Astrocyte of the hippocampus (primary cell): ENCODE data around the gene DDIT4.
A peak's percentile ranks its signal among the peaks of the same experiment; 100 is the strongest.
"Not testable (repeated sequence)": the region's sequence is repeated elsewhere in the genome, so short reads cannot be mapped to it uniquely, and the experiment has no call there.

Experiments used
- DNase-seq: peaks from one replicate; pipeline ENCODE4 v3.0.0; 2011; ENCODE audit warnings: low read depth, low spot score

The DDIT4 gene, protein sequence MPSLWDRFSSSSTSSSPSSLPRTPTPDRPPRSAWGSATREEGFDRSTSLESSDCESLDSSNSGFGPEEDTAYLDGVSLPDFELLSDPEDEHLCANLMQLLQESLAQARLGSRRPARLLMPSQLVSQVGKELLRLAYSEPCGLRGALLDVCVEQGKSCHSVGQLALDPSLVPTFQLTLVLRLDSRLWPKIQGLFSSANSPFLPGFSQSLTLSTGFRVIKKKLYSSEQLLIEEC

DNA sequence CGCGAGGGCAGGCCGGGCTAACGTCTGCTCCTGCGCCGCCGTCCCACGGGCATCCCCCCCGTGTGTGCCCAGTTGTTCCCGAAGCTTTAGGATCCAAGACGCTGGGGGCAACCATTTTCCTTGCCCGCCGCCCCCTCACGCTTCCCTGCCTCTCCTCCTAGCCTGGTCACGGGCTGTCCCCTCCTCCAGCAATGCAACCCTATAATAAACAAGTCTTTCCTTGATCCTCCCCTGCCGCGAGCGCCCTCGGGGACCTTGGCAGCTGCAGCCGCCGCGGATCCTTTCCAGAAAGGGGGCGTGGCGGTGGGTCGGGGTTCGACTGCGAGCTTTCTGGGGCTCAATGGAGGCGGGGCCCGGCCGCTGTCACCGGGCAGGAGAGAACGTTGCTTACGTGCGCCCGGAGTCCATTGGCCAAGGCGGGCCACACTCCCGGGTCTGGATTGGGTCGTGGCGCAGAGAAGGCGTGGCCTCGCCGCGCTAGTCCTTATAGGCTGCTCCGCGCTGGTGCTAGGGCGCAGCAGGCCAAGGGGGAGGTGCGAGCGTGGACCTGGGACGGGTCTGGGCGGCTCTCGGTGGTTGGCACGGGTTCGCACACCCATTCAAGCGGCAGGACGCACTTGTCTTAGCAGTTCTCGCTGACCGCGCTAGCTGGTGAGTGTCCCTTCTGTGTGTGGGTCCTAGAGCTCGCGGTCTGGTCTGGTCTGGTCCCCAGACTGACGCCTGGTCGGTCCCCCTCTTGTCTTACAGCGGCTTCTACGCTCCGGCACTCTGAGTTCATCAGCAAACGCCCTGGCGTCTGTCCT is at the start of gene DDIT4:
Gene DDIT4, plus strand, starts transcription at position 515 of the 803 bp plus-strand sequence. CDS start 293 bp downstream, outside the sequence.
- peak; percentile 100 for DNase-seq

DNA sequence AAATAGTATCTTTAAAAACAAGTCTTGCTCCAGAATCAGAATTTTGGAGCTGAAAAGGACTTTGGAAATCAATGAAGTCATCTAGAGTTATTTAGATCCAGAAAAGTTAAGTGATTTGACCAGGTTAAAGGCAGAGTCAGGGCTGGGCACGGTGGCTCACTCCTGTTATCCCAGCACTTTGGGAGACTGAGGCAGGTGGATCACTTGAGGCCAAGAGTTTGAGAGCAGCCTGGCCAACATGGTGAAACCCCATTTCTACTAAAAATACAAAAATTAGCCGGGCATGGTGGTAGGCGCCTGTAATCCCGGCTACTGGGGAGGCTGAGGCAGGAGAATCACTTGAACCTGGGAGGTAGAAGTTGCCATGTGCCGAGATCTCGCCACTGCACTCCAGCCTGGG is 49.5 kb upstream of the DDIT4 start:
- DNase-seq = not testable (repeated sequence)

DNA sequence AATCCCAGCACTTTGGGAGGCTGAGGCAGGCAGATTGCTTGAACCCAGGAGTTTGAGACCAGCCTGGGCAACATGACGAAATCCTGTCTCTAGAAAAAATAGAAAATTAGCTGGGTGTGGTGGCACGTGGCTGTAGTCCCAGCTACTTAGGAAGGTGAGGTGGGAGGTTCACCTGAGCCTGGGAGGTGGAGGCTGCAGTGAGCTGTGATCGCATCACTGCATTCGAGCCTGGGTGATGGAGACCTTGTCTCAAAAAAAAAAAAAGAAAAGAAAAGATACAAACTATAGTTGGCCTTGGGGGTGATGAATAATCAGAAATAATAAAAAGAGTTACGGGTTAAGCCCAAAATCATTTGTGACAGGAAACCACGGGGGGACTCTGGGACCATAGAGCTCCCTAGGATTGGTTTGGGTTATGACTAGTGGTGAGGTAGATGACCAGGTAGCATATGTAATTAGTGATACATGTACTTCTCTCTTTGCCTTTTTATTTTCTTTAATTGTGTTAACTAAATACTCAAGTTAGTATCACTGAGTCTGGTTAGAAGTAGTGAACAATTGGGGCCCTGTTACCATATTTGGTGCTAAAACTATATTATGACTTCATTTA is 47.2 kb upstream of the DDIT4 start:
- no peak for DNase-seq

DNA sequence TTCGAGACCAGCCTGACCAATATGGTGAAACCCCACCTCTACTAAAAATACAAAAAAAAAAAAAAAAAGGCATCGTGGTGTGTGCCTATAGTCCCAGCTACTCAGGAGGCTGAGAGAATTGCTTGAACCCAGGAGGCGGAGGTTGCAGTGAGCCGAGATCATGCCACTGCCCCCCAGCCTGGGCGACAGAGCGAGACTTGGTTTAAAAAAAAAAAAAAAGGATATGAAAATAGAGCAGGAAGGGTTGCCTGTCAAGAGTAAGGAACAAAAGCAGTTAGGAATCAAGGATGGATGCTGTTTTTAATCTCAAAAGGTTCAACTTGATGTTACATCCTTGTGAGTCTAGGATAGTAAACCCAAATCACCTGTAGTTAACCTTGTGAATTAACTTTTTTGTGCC is 45.9 kb upstream of the DDIT4 start:
- no peak for DNase-seq

DNA sequence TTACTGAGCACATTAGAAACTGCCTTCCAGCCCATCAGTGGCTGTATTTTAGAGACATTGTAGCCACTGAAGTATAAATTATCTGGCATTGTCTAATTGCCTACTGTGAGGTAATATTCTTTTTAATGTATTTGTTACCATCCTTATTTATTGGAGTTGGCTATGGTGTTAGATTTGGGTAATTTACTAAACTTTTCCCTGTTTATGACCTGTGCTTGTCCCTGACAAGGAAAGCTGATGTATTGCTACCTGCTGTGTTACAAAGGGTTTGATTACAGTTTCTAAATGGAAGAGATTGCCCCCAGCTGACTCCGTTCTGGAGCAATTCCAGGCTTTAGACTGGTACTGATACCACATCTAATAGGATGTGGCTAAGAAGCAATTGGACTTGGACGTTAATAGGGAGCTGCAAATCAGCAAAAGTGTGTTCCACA is 45.4 kb upstream of the DDIT4 start:
- DNase-seq = no peak

DNA sequence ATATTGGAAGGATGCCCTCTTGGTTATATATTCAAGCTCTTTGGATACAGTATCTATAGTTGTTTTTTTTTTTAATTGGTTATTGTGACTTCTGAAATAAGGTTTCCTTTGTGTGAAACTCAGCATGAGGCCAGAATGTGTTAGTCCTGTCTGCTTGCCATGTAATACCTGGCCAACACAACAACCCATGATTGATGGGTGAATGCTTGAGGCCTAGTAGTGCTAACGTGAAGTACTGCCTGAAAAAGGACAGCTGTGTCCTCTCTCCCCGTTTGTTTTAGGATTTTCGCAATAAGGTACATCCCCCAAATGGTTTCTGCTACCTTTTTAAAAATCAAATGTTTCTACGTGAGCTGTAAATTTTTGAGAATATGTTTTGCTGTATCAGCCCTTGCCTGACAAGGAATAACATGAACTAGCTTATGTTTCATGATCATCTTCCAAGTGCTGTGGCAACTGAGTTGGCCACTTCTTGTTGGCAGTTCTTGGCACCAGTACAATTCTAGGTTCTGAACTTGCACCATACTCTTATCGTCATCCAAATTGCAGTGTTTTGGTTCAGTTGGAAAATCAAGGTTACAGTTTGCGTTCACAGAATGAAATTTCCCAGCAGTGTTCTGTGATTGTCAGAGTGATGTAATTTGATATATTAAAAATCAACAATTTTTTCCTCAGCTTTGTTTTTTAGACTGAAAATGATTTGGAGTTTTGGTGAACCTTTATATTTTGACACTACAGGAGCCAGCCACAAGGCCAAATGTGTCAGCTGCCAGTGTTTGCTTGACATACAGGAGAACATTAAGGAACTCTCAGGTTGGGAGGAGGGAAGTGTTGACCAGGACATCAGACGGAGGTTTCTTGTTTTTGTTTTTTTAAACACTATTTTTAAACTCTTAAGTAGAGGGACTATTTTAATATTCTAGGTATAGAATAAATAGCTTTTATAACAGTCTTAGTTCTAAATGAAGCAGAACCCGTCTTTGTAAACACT is 44.2 kb upstream of the DDIT4 start:
- no peak for DNase-seq

DNA sequence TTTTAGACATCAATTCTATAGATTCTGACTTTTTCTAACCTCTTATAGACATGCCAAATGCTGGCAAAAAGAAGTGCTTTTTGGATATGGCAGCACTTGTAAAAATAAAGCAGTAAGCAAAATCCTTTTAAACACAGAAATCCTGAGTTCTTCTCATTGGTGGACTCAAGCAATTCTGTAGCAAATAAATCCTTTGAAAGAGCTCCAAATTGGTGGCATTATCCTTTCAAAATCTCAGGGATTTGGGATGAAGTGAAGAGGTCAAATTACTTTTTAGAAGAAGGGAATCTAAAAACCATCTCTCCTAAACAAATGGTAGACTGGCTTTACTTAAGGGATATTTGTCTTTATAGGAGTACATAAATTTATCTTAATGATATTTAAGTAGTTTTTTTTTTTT is 40.1 kb upstream of the DDIT4 start:
- no peak for DNase-seq

DNA sequence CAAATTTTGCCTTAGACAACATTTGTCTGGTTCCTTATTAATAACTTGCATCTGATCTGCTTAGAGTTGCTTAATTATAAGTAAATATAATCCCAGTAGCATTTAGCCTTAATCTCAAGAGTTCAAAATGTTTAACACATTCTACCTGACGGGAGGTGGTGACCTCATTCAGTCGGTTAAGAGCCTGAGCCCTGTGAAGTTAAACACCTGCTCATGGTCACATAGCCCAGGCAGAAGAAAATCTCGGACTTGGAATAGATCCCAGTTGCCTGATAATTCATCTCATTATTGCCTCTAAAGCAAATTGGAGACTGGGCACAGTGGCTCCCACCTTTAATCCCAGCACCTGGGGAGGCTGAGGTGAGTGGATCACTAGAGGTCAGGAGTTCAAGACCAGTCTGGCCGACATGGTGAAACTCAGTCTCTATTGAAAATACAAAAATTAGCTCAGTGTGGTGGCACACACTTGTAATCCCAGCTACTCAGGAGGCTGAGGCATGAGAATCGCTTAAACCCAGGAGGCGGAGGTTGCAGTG is 39.1 kb upstream of the DDIT4 start:
- no peak for DNase-seq

DNA sequence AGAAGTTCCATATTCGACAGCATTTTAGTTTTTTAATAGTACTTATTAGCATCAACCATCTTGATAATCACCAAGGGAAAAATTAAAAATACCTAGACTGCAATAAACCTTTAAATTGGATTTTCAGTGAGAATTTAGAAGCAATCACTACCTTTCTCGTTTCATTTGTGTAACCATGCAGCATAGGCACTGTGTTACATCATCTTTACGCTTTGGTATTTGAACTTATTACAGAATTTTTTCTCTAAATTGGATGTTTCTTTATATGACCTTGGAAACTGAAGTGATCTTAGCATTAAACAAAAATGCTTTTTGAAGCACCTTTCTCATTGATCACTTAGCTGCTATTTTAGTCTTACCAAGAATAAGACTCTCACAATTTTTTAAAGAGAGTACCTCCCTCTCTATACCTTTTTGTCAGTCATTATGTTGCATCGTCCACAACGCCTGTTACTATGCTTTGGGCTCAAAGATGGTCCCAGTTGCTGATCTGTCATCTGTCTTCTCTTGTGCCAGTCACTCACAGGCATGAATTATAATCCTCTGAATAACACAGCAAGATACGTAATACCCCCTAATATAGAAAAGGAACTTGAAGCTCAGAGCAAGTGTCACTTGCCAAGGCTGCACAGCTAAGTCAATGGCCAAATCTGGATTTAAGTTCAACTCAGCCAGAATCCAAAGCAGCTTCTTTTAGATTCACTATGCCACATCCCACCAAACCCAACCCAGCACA is 38.0 kb upstream of the DDIT4 start:
- DNase-seq = no peak

DNA sequence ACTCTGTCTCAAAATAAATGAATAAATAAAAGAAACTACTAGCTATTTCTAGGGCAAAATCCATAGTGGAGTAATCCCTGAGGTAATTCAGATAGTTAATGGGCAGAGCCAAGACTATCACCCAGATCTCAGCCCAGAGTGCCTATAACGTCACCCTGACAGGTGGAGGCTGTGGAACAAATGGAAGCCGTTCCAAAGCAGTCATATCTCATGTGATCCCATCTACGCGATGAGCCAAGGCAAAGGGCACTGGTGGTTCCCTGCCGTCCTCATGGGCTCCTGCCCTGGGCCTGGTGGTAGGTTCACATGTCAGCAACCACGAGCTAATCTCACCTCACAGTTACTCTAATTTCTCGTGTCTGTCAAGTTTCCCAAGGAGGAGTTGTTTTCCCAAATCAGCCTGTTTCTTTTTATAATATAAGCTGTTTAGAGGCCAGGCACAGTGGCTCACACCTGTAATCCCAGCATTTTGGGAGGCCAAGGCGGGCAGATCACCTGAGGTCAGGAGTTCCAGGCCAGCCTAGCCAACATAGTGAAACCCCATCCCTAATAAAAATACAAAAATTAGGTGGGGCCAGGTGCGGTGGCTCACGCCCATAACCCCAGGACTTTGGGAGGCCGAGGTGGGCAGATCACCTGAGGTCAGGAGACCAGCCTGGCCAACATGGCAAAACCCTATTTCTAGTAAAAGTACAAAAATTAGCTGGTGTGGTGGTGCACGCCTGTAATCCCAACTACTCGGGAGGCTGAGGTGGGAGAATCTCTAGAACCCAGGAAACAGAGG is 35.1 kb upstream of the DDIT4 start:
- no peak for DNase-seq

DNA sequence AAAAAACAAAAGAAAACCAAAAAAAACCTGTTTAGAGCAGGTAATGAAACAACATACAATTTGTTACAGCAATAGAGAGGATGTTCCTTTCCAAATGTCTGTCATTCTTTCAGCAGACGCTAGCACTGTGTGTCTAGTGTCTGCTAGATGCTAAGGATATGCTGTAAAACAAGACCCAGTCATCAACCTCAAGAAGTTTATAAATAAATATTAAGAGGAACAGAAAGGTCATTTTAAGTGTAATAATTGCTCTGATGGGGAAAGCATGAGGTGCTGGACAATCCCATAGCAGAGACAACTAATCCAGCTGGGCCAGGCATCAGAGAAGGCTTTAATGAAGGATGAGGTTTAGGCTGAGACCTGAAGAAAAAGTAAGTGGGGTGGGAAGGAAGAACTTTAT is 34.3 kb upstream of the DDIT4 start:
- DNase-seq = no peak

DNA sequence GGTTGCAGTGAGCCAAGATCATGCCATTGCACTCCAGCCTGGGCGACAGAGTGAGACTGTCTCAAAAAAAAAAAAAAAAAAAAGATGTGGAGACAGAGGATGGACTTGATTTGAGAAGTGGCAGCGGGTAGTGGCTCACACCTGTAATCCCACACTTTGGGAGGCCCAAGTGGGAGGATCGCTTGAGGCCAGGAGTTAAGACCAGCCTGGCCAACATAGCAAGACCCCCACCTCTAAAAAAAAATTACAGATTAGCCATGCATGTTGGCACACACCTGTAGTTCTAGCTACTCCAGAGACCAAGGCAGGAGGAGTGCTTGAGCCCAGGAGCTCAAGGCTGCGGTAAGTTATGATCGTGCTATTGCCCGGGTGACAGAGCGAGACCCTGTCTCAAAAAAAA is 33.4 kb upstream of the DDIT4 start:
- DNase-seq = no peak

DNA sequence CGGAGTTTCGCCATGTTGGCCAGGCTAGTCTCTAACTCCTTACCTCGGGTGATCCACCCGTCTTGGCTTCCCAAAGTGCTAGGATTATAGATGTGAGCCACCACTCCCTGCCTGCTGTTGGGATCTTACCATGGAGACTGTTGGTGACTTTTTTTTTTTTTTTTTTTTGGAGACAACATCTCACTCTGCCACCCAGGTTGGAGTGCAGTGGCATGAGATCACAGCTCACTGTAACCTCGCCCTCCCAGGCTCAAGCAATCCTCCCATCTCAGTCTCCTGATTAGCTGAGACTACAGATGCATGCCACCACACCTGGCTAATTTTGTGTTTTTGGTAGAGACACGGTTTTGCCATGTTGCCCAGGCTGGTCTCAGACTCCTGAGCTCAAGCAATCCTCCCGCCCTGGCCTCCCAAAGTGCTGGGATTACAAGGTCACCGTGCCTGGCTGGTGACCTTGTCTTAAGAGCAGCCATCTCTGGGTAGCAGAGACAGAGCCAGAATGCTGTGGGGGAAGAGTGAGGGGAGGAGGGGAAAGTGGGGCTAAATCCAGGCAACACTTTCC is 32.0 kb upstream of the DDIT4 start:
- DNase-seq = no peak

DNA sequence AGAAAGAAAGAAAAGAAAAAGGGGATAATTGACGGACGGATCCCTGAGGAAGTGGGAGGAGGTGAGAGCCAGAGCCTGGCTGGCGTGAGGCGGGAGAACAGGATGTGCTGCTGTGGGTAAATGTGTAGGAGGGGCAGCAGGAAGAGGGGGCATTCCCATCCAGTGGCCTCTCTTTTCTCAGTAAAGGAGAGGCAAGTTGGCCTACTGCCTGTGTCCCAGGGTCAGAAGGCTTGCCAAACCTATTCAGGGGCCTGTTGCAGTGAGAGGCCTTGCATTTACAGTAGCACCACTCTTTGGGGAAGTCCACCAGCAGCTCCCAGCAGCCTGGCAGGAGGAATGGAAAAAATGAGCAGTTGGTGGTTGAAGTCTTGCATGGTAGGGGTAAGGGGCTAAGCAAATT is 31.0 kb upstream of the DDIT4 start:
- DNase-seq = peak; percentile 69

DNA sequence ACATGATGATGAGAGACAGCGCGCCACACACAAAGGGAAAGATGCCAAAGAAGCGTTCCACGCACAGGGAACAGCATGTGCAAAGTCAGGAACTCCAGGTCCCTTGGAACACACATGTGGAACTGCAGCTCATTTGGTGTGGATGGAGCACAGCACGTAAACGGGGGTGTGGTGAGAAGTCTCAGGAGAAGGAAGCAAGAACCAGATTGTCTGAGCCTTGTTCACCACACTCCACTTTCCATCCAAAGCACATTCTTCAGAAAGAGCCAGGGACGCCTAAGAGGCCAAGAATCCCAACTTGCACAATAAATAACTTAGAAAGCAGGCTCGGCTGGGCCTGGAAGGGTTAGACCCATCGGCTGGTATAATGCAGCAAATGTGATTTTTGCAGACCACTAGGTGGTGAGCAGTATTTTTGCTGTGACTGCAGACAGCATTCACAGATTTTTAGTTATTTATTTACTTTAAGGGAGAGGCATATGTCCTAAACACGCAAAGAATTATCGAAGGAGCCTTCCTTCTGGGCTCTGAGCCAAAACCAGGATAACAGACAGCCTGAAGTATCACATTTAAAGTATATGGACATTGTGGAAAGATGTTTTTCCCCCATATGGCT is 29.8 kb upstream of the DDIT4 start:
- peak; percentile 78 for DNase-seq

DNA sequence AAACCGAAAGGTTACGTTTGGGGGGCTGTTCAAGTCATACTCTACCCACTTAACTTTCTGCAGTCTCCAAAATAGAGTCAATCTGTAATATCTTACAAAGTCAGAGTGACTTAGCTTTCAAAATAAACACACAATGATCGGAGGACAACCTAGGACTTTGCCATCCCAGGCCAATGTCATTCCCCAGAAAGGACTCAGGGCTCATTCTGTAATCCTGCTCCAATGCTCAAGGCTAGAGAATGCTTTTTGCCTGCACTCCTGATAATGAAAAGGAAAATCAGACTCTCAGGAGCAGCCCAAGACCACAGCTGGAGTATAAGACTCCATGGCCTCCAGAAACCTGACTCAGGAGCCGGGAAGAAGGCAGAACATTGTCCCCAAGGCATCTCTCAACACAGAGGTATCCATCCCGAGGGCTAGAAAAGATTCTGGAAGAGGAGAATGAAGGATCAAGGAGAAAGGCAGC is 29.1 kb upstream of the DDIT4 start:
- no peak for DNase-seq

DNA sequence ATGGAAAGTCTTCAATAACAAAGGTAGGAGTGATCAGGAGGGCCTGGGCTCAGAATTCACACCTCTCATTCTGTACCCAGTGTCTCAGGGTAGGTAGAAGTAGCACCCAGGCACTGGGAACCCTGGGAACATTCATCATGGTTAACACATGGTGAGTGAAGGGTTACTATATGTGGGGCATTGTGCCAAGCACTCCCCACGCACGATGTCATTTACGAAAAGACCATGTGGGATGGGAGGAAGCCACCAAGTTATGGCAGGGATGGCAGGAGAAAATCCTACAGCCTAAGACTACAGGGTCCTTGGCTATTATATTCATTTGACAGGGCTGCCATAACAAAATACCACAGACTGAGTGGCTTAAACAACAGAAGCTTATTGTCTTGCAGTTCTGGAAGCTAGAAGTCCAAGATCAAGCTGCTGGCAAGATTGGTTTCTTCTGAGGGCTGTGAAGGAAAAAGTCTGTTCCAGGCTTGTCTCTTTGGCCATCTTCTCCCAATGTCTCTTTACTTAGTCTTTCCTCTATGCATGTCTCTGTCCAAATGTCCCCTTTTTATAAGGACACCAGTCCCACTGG is 27.7 kb upstream of the DDIT4 start:
- DNase-seq = no peak

DNA sequence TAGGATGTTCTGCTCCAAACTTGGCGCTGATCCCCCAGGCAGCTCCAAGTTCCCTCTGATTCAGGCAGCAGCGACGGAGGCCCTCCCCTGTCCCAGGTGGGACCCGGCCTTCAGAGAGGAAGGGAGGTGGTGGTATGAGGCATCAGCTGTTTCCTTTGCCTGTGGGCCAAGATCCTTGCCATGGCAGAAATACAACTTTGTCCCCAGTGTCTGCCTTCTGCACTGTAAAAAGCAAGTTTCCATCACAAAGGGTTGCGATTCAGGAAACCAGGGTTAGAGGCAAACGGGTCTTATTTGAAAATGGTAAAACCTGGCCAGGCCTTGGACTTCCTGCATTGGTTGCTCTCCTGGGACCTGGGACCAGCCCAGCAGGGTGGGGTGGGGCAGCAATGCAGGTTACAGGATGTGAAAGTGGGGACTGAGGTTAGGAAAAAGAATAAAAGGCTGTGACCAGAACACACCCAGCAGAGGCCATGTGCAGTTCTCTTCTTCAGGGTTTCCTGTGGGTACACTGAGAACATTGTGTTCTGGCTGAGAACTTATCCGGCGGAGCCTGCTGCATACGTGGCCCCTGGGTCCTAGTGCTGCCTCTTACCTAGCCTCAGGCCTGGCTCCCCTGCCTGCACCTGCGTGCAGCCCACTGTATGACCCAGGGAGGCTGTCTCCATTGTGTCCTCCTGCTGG is 25.1 kb upstream of the DDIT4 start:
- DNase-seq = peak; percentile 77
